Sciatic nerve (tissue), 2 donors: ENCODE data around the gene ISYNA1. TPM values are rescaled to one million over a fixed set of nuclear protein-coding genes. Genes with fewer than 3 reads are reported as not detected.

Source experiments
- ATAC-seq: fragments of 200-7000 bp; cut with Tn5 transposase; one replicate; pipeline ENCODE4 v1.9.1; 2020; ENCODE audit warnings: mild to moderate bottlenecking, moderate library complexity
- DNase-seq: peaks from one replicate; pipeline ENCODE4 v3.0.0-alpha.2; 2020; ENCODE audit warnings: low spot score
- intact Hi-C: fragments of 100-400 bp; cut with DNase I; formaldehyde crosslinking; loops from one replicate; pipeline ENCODE4 v1.14.2; 2022
- total RNA-seq: library from RNA; stranded (reverse); fragmentation: NEBNext Ultra II Directional; extraction: Animal tissue kit (Norgen Biotek cat#: 25700); gene quantifications from one replicate; pipeline ENCODE4 v1.2.1, GENCODE V29; 2021
- donor health status: DM: no; HTN: no; CAD: no.
- donor health status: DM: no; HTN: no; CAD: no.

The ISYNA1 gene
- total RNA-seq, 1 donor from 2014 or later = 112 TPM

DNA sequence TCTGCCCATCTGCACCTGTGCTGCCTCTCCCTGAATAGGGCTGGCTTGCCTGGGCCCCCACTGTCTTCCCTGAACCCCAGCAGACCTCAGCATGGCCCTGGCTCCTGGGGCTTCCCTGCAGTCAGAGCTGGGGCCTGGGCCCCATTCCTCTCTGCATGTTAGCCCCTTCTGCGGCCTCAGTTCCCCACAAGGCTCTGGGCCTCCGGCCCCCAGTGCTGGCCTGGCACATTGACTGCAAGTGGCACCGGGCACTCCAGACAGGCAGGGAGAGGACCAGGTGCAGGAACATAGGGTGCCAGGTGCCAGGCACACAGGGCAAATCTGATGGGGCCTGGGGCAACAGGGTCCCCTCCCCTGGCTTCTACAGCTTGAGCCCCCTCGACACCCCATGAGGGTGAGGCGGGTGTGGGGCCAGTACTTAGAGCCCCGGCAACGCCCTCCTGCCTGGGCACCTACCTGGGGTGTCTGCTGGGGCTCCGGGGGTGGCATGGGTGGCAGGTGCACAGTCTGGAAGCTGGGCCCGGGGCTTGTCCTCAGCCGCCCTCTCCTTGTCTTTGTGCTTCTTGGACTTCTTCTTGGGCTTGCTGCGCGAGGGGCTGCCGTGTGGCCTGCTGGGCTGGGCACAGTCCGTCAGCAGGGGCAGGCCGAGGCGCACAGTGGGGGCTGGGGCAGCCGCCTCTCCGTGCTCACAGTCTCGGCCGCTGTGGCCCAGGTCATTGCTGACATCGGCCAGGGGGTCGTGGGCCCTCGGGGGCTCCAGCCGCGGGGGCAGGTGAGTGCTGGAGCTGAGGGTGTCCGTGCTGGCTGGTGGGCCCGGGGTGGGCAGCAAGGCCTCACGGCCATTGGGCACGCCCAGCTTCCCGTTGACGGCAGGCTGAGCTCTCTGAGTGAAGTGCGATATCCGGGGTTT, 12.3 kb upstream of the ISYNA1 start:
- ATAC-seq = no peak
- intact Hi-C loops = loop anchor here (10.0 kb wide), 1 partner anchor 395 kb away; no protein-coding TSS in a partner anchor
- no peak for DNase-seq

DNA sequence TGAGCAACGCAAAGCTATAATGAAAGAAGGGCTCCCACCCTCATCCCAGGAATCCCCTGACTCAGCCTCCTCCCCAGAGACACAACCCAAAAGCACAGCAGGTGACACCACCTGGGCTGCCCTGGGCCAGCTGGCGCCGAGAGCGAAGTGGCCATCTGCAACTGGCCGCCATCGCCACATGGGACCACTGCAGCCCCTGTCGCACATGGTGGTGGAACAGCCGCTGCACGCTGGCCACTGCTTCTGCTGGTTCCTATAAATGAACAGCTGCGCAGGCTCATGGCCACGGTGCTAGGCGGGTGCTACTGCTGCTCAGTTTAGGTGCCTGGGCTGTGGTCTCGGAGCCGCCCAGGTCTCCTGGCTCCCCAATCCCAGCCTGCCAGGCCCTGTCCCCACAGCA, 11.6 kb upstream of the ISYNA1 start:
- no peak for DNase-seq
- intact Hi-C loops = no loop called here
- no peak for ATAC-seq

DNA sequence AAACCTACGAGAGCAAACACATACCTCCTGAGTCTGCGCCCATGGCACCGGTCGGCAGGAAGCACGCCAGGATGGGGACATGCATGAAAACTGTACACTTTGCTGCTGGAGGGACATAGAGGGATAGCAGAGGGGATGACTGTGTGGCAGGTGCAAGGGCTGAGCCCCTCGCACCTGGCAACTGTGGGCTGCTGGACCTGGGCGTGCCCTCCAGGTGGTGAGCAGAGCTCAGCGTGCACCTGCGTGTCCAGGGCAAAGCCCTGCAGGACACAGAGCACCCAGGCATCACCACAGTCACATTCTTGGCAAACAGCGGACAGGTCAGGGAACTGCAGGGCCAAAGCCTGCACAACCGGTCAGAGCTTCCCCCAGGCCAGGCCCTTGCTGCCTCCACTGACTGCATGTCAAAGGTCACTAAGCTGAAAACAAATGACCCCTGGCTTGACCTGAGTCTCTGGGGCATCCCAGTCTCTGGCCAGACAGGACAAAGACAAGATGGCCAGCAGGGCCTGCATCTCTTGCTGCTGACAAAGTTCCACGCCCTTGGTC, 9.0 kb upstream of the ISYNA1 start:
- no peak for DNase-seq
- ATAC-seq = no peak
- intact Hi-C loops = no loop called here

DNA sequence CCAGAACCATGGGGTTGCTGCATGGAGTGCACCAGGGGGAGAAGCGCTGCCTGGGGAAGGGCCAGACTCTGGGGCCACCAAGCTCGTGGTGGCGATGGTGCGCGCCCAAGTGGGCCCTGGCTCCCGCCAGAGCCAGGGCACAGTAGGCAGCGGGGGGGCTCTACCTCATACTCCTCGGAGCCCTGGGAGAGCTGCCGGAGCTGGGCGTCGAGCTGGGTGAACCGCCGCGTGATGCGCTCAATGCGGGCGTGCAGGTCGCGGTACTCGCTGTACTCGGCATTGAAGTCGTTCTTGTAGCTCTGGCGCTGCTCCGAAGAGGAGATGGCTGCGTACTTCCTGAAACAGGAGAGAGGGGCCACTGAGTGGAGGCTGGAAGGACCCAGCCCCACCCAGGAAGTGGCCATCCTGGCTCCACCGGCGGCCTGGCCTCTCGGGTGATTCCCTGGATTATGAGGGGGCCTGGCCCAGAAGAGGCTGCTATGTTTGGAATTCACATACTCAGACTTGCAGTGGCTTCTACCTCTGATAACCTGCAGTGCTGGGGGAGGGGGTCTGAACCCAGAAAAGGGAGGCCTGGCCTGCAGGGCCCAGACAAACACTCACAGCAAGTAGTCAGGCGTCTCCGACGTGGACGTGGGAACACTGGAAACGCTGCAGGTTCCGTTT, 8.3 kb upstream of the ISYNA1 start:
- DNase-seq (no peak), ATAC-seq (no peak)
- intact Hi-C loops = no loop called here

DNA sequence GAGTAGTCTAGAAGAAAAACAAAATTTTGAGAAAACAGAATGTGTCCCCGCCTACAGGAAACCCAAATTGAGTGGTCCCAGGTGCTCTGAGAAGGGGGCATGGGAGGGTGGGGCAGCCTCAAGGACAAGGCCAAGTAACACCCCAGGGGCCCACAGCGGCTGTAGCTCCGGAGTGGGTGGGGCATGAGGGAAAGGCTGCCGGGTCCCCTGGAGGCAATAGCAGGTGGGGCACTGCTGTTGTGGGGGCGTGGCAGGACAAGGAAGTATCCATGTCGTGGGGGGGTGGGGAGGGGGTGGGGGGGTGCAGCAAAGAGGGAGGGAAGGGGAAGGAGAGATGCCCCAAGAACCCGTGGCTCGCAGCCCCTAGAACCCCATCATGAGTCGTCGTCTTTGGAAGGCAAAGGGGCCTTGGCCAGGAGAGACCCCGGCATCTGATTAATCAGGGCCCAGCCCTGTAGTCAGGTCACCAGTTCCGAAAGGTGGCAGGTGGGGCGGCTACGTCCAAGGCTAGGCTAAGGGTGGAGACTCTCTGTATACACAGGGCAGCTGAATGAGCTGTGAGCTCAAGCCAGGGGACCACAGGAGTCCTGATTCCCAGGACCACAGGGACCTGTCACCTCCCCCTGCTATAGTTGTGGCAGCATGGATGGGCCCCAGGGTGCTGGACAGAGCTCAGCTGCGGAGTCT, 7.5 kb upstream of the ISYNA1 start:
- DNase-seq = no peak
- intact Hi-C loops = no loop called here
- ATAC-seq = no peak

DNA sequence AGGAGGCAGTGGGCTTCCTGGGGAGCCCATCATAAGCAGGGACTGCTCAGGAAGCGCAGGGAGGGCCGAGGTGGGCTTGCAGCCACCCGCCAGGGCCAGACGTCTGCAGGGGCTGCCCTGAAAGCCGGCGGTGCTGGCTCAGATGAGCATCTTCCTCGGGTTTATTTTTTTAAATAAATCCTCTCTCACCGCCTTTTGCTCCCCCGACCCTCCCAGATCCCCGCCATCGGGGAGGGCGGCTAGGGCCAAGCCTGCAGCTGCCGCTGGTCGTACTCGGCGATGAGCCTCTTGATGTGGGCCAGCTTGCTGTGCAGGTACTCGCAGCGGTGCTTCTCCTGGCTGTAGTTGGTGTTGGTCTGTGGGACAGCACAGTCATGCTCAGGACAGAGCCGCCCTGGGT, 6.6 kb upstream of the ISYNA1 start:
- ATAC-seq (no peak), DNase-seq (no peak)
- intact Hi-C loops = no loop called here

DNA sequence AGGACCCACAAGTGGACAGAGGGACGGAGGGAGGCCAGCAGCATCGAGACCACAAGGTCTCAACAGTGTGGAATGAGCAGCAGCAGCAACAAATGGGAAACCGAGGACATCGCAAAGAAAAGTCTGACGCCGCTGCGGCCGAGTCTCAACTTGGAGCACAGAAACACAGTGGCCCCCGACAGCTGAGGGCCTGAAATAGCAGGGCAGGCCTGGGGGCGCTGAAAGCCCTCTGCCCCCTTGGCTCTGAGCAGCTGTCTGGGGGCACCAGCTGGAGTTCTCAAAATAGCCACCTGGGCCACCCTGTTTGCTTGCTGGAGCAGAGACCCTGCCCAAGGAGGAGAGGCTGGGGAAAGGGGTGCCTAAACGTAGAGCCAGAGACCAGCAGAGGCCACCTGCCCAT, 5.9 kb upstream of the ISYNA1 start:
- ATAC-seq (no peak), DNase-seq (no peak)
- intact Hi-C loops = no loop called here

DNA sequence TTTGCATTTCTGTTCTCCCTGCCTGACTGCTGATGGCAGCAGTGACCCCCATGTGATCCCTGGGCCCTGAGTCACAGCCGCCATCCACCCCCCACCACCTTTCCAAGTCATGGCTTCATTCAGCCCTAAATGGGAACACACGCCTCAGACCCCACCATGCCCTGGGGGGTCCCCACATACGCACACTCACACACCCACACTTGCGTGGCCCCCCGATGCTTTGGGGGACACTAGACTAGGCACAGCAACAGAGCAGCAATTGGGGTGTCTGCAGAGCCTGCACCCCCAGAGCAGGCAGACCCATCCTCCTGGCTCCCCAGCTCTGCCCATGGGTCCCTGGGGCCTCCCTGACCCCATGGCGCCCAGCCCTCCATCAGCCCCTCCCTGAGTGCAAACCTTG, 5.5 kb upstream of the ISYNA1 start:
- no peak for DNase-seq
- no peak for ATAC-seq
- intact Hi-C loops = no loop called here

DNA sequence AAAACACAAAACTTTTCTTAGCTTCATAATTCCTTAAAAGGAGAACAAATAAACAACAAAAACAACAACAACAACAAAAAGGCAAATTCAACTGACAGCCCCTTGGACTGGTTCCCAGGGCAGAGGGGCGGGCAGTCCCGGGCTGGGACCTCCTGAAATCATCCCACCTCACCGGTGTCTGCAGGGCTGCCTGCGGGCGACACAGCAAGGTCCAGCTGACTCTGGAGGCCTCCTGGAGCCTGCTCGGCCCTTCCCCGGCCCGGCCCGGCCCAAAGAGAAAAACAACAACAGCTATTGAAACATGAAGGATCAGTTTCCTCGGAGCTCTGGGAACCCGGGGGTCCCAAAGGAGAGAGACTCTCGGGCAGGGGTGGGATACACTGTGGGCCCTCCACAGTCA, 5.0 kb upstream of the ISYNA1 start:
- no peak for DNase-seq
- intact Hi-C loops = no loop called here
- ATAC-seq = no peak

DNA sequence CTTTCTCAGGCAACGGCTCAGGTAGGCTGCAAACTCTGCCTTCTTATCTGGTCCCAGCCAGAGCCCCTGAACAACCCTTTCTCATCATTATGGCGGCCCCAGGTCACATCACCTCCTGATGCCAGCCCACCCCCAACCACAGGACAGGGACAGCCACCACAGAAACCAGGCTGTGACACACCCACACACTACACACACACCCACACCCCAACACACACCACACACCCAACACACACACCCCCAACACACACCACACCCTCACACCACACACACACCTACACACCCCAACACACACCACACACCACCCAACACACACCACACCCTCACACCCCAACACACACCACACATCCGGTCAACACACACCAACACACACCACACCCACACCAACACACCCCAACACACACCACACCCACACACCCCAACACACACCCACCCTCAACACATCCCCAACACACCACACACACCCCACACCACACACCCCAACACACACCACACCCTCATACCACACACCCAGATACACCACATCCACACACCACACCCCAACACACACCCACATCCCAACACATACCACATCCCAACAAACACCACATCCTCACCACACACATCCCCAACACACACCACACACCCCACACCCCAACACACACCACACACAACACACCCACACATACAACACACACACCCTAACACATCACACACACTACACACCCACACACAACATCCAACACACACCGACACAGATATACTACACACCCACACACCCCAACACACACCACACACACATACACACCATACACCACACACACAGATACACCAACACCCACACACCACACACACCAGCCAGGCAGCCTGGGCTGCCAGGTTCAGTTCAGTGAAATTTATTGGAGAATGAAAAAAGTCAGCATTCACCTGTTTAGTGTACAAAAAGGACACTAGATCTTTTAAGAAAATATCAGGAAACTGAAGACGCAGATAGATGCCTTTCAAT, 4.2 kb upstream of the ISYNA1 start:
- intact Hi-C loops = no loop called here
- ATAC-seq (no peak), DNase-seq (no peak)

DNA sequence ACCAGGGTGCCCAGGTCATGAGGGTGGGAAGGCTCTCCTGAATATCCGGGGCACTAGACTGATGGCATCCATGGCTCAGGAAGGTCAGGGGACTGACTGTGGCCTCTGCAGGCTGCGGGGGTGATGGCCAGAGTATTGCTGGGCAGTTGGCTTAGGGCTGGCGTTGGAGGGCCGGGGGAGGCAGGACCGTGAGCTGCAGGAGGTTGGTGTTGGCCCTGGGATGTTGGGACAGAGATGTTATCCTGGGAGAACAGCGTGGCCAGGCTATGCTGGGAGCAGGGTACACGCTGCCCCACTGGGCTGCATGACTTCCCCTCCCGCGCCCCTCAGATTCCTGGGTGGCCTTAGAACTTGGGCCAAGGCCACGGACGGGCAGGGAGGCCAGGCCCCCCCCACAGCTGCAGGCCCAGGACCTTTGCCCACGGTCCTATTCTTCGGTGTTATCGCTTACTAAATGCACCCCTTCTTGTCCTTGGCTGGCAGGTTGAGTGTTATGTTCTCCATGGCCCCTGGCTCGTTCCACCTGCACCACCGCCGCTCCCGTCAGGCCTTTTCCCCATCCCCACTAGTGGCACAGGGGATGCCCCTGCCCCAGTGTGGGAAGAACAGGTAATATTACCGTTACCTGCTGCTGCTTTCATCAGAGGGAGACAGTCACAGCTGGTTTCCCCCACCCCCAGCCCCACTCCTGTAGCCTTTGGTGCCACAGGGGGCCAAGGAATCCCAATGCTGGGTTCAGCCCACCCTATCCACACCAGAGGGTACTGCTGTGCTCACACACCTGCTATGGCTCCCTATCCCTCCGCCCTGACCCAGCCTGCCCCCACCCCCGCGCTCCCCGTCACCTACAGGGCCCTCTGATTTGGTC, 3.2 kb upstream of the ISYNA1 start:
- intact Hi-C loops = no loop called here

DNA sequence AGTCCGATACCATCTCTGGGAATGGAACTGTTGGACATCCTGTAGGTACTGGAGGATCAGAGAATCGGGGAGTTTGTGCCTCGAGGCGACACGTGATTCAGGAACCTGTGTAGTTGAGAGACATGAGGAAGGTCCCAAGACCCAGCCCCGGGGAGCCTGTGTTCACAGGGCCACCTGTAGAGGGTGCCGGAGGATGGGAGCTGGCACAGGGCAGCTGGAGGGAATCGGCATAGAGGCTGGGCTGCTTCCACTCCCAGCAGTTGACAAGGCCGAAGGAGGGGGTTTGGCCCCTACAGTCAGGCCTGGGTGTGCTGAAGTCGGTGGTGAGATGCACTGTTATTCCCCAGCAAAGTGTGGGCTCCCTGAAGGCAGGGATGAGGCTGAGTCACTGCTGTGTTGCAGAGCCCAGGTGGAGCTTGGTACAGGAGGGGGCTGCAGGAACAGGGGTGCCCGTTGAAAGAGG, 2.5 kb upstream of the ISYNA1 start:
- intact Hi-C loops = no loop called here
- no peak for ATAC-seq

More for the DNA sequence above, 3.2 kb upstream of the ISYNA1 start:
- no peak for ATAC-seq
- no peak for DNase-seq

DNA sequence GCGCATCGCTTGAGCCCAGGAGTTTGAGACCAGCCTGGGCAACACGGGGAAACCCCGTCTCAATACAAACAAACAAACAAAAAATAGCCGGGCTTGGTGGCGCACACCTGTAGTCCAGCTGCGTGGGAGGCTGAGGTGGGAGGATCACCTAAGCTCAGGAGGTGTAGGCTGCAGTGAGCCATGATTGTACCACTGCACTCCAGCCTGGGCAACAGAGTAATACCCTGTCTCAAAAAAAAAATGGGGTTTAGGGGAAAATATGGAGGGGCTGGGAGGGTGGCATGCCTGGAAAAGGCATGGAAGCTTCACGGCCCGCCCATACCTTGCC, 1.9 kb upstream of the ISYNA1 start:
- intact Hi-C loops = no loop called here
- DNase-seq (no peak), ATAC-seq (no peak)

More for the DNA sequence above, 2.5 kb upstream of the ISYNA1 start:
- DNase-seq = no peak

DNA sequence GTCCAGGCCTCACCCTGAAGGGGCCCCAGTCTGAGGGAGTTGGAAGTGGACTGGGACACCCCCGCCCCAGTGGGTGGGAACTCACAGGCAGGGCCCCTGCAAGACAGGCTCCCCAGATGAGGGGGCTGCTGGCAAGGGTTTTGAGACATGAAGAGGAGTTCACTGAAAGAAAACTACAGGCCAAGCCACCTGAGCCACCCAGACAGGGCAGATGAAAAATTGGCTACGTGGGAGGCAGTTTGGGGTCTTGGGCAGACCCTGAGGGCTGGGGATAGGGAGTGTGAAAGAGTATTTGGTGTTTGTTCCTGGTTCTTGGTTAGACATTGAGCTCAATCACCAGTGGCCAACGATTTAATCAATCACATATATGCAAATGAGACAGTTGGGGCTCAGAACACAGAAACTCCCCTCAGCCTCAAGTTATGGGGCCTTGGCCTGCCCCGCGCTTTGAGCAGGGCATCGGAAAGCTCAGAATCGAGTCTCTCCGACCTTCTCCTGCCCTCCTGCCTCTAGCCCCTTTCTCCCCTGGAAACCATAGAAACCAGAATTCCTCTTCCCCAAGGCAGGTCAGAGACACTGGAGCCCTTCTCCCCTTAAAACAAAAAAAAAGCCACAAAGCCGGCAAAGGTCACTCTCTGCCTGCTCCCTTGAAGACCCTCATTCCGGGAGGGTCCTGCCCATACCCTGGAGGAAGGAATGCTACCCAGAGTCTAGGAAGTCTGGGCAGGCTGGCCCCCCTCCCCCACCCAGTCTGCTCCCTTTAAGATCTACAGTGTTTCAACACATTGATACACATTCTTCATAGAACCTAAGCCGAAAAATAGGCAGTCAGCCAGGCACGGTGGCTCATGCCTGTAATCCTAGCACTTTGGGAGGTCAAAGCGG, 1.3 kb upstream of the ISYNA1 start:
- ATAC-seq (peak; percentile 0), DNase-seq (no peak)
- intact Hi-C loops = no loop called here

DNA sequence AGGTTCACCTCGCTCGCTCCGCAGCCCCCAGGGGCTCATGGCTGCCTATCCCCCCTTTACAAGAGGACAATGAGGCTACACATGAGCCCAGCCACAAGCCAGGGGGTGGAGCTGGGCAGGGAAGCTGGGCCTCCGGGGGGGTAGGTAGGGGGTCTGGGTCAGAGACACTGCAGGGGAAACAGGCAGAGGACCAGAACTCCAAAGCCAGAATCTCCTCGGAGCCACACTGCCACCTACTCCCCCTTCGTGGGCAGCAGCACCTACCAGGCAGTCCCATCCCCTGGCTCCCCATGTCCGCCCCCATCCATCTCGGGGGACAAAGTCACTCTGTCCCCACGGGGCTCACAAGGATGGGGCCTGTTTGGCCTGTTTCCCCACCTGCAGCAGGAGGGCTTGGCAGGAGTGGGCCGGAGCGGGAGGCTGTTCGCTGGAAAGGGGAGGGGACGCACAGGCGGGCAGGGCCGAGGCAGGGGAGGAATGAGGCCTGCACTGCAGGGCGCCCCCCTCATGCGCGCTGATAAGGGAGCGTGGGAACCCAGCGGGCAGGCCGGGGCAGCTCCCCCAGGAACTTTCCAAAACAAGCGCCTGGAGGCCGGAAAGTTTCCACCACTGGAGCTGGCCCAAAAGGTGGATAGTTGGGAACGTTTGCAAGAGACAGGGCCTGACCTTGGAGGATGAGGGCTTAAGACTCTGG, 545 bp upstream of the ISYNA1 start:
- DNase-seq (no peak), ATAC-seq (peak; percentile 39)
- intact Hi-C loops = no loop called here
